ENCODE results near the gene SFXN4. TPM values are rescaled to one million over a fixed set of nuclear protein-coding genes. Genes with fewer than 3 reads are reported as not detected.

SFXN4 gene
- total and polyA plus RNA-seq, 2 of the 13 experiments (the other 11 are each of a cell fraction or from before 2014, with no cell fraction given), result 47.7 to 64.9 TPM

- TF ChIP-seq, protein P1, sequence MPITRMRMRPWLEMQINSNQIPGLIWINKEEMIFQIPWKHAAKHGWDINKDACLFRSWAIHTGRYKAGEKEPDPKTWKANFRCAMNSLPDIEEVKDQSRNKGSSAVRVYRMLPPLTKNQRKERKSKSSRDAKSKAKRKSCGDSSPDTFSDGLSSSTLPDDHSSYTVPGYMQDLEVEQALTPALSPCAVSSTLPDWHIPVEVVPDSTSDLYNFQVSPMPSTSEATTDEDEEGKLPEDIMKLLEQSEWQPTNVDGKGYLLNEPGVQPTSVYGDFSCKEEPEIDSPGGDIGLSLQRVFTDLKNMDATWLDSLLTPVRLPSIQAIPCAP (CRISPR knock-in tag; IDR thresholded peaks at IDR 0.05; ENCODE audit: low read depth), result no peak
- TF ChIP-seq, protein P2, sequence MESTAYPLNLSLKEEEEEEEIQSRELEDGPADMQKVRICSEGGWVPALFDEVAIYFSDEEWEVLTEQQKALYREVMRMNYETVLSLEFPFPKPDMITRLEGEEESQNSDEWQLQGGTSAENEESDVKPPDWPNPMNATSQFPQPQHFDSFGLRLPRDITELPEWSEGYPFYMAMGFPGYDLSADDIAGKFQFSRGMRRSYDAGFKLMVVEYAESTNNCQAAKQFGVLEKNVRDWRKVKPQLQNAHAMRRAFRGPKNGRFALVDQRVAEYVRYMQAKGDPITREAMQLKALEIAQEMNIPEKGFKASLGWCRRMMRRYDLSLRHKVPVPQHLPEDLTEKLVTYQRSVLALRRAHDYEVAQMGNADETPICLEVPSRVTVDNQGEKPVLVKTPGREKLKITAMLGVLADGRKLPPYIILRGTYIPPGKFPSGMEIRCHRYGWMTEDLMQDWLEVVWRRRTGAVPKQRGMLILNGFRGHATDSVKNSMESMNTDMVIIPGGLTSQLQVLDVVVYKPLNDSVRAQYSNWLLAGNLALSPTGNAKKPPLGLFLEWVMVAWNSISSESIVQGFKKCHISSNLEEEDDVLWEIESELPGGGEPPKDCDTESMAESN (CRISPR knock-in tag; conservative IDR thresholded peaks at IDR 0.05), result peak; percentile 71
- TF ChIP-seq MED1 (CRISPR knock-in tag; IDR thresholded peaks at IDR 0.05), result peak; percentile 97
- TF ChIP-seq SP4 (CRISPR knock-in tag; IDR thresholded peaks at IDR 0.05), result no peak
- TF ChIP-seq ZC3H13 (CRISPR knock-in tag; IDR thresholded peaks at IDR 0.05), result no peak
- TF ChIP-seq BATF2 (CRISPR knock-in tag; IDR thresholded peaks at IDR 0.05), result no peak
- no peak for TF ChIP-seq ATF7 (IDR thresholded peaks at IDR 0.05)
- no peak for TF ChIP-seq ATF7 (CRISPR knock-in tag; IDR thresholded peaks at IDR 0.05)
- TF ChIP-seq IKZF5 (CRISPR knock-in tag; IDR thresholded peaks at IDR 0.05), result peak; percentile 40; the same call in 1 of the 2 replicates
- 0 out of 2 replicates have a peak, but pooled peaks have one; percentile 28 for TF ChIP-seq ZNF674 (CRISPR knock-in tag; IDR thresholded peaks at IDR 0.05; ENCODE audit: low read depth)
- peak; percentile 53; the same call in 1 of the 2 replicates for TF ChIP-seq ZNF503 (CRISPR knock-in tag; IDR thresholded peaks at IDR 0.05)
- TF ChIP-seq SRSF4 (IDR thresholded peaks at IDR 0.05; ENCODE audit: low read depth, low read length, poor library complexity, severe bottlenecking), result no peak
- no peak for TF ChIP-seq ZFP36L2 (CRISPR knock-in tag; IDR thresholded peaks at IDR 0.05)
- no peak for TF ChIP-seq NBN (conservative IDR thresholded peaks at IDR 0.05)
- 0 out of 2 replicates have a peak, but pooled peaks have one; percentile 17 for TF ChIP-seq ONECUT2 (CRISPR knock-in tag; IDR thresholded peaks at IDR 0.05)
- TF ChIP-seq SMAD1 (CRISPR knock-in tag; IDR thresholded peaks at IDR 0.05; ENCODE audit: borderline replicate concordance, low read depth), result no peak
- peak; percentile 60 for TF ChIP-seq TCF7 (IDR thresholded peaks at IDR 0.05; ENCODE audit: low read depth)
- TF ChIP-seq GFI1 (CRISPR knock-in tag; IDR thresholded peaks at IDR 0.05; ENCODE audit: borderline replicate concordance), result no peak; the same call in 1 of the 2 replicates
- peak; percentile 33; the same call in 1 of the 2 replicates for TF ChIP-seq LCORL (IDR thresholded peaks at IDR 0.05)
- TF ChIP-seq LCORL (CRISPR knock-in tag; IDR thresholded peaks at IDR 0.05), result peak; percentile 87
- peak; percentile 36; the same call in 1 of the 2 replicates for TF ChIP-seq GATAD1 (CRISPR knock-in tag; IDR thresholded peaks at IDR 0.05)
- peak; percentile 26; the same call in 1 of the 2 replicates for TF ChIP-seq ZNF12 (CRISPR knock-in tag; IDR thresholded peaks at IDR 0.05)
Observed at GRCh38 chr10:119113751-119114732, 51.5 kb downstream of the SFXN4 start (continued).
